GF-D8 (cell line): ENCODE data around the gene MRTFB.

ENCODE experiments used
- DNase-seq: peaks from one replicate; lab custom pipeline; 2025; lab: John Stamatoyannopoulos, UW

The MRTFB gene

GRCh38 chr16:14308368-14308723 lies 237.2 kb downstream of the MRTFB start:
- DNase-seq: no peak

DNA sequence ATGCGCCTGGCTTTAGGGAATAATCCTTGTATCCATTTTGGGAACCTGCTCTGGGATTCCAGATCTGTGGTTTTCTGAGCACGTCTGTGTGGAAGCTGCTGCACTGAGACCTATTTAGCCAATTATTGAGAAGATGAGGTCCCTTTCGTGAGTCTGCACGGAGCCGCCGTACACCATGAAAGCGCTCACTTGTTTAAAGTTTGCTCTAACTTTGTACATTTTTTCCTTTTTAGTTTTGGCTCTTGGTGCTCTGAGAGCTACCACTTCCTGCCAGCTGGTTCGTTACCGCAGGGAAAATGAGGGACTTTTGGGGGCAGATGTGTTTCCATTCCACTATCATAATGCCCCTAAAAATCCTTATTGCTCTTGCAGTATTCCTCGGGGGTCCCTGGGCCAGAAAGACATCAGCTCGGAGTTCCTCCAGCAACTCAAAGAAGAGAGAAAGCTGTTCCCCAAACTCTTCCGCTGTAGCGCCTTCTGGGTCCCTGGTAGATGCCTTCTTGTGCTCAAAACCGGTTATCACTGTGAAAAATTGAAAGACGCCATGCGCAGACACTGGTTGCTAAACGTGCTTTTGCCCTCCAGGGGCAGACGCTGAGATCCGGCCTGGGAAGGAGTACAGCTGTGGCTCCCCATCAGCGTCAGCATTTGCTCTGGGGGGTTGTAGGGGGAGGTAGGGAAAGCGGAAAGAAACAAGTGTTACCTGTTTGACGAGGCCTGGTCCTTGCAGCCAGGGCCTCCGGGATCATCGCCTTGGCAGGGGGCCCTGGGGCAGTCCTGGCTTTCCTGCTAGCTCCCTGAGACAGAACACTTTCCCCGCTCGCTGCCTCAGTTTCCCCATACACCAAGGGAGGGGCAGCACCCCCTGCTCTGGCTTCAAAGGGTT lies 238.1 kb downstream of the MRTFB start:
- DNase-seq: no peak

- DNase-seq: no peak
Measured at GRCh38 chr16:14309906-14310305, 238.8 kb downstream of the MRTFB start.

DNA sequence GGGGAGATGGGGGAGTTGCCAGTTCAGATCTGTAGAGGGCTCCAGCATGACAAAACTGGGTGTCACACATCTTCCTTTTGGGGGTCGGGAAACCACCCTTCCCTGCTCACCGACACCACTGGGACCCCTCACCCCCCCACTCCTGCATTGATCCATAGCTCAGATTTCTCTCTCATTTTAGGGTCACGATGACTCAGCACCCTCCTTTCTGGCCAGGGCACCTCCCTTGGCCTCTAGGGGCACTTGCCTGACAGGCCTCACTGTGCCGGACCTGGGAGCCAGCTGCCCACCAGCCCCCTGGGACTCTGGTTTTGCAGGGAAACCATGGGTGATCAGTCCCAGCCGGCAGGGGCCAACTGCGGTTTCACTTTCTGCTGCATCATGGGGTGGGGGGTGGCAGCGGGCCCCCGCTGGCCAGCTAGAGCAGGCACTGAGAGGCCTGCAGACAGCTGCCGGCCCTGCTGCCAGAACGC lies 239.4 kb downstream of the MRTFB start:
- DNase-seq: peak; percentile 65

DNA sequence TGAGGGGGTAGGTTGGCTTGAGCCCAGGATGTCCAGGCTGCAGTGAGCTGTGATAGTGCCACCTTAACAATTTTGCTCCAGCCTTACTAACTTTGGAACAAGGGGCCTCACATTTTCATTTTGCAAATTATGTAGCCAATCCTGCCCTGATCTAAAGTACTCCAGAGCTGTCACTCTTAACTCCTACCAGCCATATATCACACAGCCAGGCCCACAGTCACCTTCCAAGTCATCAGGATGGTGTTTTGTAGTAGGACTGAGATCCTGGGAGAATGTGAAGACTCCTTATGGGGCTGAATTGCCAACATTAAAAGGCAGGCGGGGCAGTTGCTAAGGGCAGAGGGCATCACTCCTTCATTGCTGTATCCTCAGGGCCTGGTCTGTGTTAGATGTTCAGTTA lies 243.0 kb downstream of the MRTFB start:
- DNase-seq: no peak

DNA sequence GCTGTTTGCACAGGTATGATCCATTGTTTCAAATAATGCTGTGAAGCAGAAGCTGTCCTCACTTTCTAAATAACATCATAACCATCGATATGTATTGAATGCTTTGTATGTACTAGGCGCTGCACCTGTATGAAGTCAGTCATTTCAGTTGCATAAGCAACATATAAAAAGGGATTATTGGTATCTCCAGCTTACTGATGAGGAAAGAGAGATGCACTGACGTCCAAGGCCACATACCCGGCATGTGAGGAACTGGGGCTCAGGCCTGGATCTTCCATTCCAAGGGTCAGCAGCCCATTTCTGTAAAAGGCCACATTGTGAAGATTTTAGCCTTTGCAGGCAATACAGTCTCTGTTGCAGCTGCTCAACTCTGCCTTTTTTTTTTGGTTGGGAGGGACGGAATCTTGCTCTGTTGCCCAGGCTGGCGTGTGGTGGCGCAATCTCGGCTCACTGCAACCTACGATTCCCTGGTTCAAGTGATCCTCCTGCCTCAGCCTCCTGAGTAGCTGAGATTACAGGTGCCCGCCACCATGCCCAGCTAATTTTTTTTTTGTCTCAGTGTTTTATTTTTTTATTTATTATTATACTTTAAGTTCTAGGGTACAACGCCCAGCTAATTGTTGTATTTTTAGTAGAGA lies 244.7 kb downstream of the MRTFB start:
- no peak for DNase-seq
